ENCODE data around the gene CDON.

CDON gene

GRCh38 chr11:126072801-126073594, 10.3 kb upstream of the CDON start:
- no peak overlapping the region for H3K4me3 ChIP-seq (ENCODE audit: low read depth, low read length)
- no peak for TF ChIP-seq CTCF (IDR thresholded peaks at IDR 0.05; ENCODE audit: control insufficient read depth, extremely low read depth, insufficient read depth)
- no peak for DNase-seq (ENCODE audit: low read depth)

DNA sequence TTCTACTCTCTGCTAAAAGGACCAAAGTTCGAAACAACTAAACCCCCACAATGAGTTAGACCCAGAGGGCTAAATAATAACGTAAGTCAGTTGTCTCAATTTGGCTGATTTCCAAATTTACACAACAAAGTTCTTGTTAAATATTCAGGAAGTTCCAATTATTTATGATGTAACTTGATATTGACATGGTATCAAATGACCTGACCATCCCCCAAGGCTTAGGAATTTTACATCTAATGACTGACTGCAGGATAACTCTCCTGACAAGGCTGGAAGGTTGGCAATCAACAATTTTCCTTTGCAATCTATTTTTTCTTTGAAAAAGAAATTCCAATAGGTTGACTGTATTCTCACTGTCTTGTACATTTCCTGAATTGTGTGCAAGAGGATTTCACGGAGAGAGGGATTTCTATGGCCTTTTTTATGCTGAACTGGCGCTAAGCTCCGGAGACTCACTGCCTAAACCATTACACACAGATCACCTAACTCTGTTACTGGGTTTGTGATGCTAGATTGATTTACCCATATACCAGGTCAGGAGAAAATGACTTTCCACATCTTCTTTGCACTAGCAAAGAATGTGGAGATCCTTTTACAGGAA, 9.6 kb upstream of the CDON start:
- TF ChIP-seq CTCF (IDR thresholded peaks at IDR 0.05; ENCODE audit: control insufficient read depth, extremely low read depth, insufficient read depth) = no peak
- peak; percentile 81 for DNase-seq (ENCODE audit: low read depth)
- H3K4me3 ChIP-seq (ENCODE audit: low read depth, low read length) = no peak overlapping the region

GRCh38 chr11:126063507-126063852, 814 bp upstream of the CDON start:
- peak overlapping the region; percentile 34 for H3K4me3 ChIP-seq (ENCODE audit: low read depth, low read length)
- no peak for DNase-seq (ENCODE audit: low read depth)
- no peak for TF ChIP-seq CTCF (IDR thresholded peaks at IDR 0.05; ENCODE audit: control insufficient read depth, extremely low read depth, insufficient read depth)

GRCh38 chr11:126061707-126062678, 673 bp downstream of the CDON start:
- DNase-seq (ENCODE audit: low read depth) = no peak
- TF ChIP-seq CTCF (IDR thresholded peaks at IDR 0.05; ENCODE audit: control insufficient read depth, extremely low read depth, insufficient read depth) = peak; percentile 88
- peak overlapping the region; percentile 60 for H3K4me3 ChIP-seq (ENCODE audit: low read depth, low read length)

DNA sequence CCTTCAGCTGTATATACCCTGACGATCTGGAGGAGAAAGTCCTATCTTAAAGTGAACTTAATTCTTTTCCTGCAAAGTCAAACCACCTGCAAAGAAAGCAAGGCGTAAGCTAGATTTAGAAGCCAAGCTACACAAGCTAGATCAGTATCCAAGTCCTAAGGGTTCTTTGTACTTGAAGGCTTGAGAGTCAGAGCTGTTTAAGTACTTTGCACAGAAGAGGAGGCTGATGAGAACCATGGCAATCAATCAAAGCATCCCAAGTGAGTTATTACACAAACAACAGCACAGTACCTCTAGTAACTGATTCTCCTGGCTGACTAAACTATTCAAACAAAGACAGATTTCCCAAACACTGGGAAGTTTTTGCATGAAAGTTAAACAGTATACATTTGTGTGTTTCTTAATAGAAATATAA, 1.9 kb downstream of the CDON start:
- no peak for TF ChIP-seq CTCF (IDR thresholded peaks at IDR 0.05; ENCODE audit: control insufficient read depth, extremely low read depth, insufficient read depth)
- no peak for DNase-seq (ENCODE audit: low read depth)
- H3K4me3 ChIP-seq (ENCODE audit: low read depth, low read length) = no peak overlapping the region

GRCh38 chr11:126059238-126059781, 3.4 kb downstream of the CDON start:
- DNase-seq (ENCODE audit: low read depth) = no peak
- no peak for TF ChIP-seq CTCF (IDR thresholded peaks at IDR 0.05; ENCODE audit: control insufficient read depth, extremely low read depth, insufficient read depth)
- no peak overlapping the region for H3K4me3 ChIP-seq (ENCODE audit: low read depth, low read length)

All from LNCaP clone FGC (cell line).